GM19193 (cell line): ENCODE data around the gene LYRM2.

Experiments used
- POLR2A ChIP-seq: IDR thresholded peaks from 4 replicates; pipeline ENCODE4 v1.6.1; 2011; ENCODE audit not compliant: insufficient read depth, insufficient read length; ENCODE audit errors: extremely low read depth

The LYRM2 gene

DNA sequence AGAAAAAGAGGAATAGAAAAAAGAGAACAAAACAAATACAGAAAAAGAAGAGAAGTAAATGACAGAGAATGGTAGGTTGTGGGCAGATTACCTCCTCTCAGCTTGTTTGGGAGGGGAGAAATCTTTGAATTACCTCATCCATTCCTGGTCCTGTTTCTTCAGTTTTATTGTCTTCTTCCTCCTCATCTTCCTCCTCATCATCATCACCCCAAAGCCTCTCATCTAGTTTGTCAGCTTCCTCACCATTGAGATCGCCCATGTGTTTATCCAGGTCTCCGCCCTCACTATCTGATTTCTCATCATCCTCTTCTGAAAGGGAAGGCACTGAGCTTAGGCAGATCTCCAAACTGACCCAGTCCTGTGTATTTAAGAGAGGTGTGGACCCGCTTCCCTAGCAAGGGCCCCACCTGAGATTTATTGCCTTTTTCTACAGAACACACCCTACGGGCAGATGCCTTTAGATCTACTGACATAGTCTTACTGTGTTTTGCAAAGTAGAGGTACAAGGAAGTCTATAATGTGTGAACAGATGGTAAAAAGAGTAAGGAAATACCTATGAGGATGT is 24.2 kb upstream of the LYRM2 start:
- TF ChIP-seq POLR2A = no peak

DNA sequence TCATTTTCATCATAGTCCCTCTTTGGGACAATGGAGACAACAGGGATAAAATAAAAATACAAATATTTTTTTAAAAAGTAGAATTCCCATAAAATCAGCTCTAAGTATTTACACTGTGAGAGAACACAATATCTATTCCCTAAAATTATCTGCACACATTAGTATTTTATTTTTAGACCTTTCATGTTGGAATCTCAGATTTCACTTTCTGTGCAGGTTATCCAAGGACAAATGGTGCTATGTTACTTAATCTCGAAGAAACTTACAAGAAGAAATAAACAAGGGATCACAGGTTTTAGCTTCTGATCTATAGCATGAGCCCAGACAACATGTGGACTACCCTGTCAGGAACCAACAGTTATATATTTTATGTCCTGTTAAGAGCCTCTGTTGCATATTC is 23.0 kb upstream of the LYRM2 start:
- TF ChIP-seq POLR2A = no peak

DNA sequence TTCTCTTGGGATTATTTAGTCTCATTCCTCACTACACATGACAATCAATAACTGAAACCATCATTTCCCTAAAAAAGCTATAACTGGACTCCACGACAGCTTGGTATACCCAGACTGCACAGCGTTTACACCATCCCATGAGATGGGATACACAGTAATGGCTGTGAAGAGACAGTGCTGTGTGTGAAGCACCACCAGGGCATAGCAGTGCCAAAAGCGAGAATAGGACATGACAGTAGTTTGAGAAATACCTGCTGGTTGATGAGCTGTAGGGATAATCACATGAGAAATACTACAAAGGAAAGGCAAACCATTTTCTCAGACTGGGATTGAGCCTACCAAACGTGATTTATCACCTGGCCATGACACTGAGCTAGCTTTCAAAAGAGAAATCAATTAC is 22.4 kb upstream of the LYRM2 start:
- no peak for TF ChIP-seq POLR2A

GRCh38 chr6:89657445-89658158 is 19.1 kb upstream of the LYRM2 start:
- TF ChIP-seq POLR2A = no peak

- no peak for TF ChIP-seq POLR2A
Observed at GRCh38 chr6:89655122-89655521, 16.6 kb upstream of the LYRM2 start.

DNA sequence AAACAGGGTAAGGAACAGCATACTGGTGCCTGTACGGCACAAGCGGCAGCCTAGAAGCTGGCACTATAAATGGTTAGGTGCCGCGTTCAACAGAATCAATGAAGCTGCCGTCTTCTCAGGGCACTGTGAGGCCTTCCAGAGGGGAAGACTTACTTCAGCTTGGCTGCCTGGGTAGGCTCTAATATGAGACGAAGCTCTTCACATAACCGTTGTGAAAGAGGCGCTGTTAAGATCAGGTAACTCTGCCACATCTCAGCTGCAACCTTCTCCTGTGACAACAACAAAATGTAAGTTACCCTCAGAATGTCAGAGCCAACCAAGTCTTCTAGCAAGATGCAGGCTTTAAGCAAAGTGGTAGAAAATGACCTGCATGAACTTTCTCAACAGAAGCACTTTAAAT is 12.0 kb upstream of the LYRM2 start:
- no peak for TF ChIP-seq POLR2A

GRCh38 chr6:89649682-89650081 is 11.1 kb upstream of the LYRM2 start:
- TF ChIP-seq POLR2A = no peak

DNA sequence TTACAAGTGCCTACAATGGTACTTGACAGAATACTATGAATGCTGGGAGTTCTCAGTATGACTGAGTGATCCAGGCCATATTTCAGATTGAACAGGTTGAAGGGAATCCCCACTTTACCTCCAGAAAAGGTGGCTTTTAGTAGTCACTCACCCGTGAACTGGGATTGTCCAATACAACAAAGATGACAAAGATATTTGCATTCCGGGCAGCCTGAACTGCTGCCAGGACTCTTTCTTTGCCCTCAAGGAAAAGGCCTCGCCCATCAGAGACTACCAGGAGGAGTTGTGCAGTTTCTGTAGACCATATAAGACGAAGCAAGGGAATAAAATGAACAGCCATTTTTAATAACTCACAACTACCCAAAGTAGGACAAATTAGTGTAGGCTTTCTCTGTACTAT is 6.3 kb upstream of the LYRM2 start:
- no peak for TF ChIP-seq POLR2A

GRCh38 chr6:89643406-89643805 is 4.9 kb upstream of the LYRM2 start:
- TF ChIP-seq POLR2A = no peak

GRCh38 chr6:89642956-89643355 is 4.4 kb upstream of the LYRM2 start:
- no peak for TF ChIP-seq POLR2A

DNA sequence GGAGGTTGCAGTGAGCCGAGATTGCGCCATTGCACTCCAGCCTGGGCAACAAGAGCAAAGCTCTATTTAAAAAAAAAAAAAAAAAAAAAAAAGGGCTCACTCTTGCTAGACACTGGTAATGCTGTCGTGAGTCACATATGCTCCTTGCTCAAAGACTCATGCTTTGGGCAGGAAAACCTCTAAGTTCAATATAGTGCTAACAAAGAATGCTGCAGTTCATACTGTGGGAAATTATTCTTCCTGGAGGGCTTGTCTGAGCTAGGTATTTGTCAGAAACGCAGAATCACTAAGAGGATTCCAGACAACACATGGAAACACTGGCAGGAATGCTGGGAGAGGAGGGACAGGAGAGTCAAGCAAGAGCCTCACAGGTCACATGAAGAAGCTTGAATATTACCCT is 2.3 kb upstream of the LYRM2 start:
- no peak for TF ChIP-seq POLR2A

DNA sequence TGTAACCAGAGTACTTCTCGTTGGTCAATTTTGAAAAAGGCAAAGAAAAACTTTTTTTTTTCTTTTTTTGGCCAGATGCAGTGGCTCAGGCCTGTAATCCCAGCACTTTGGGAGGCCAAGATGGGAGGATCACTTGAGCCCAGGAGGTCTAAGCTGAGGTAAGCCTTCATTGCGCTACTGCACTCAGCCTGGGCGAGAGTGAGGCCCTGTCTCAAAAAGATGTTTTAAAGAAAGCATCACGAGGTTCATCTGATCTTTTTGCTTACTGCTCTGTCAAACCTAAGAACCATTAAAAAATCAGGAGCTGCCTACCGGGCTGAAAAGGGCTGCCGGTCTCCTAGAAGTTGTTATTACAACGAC is 607 bp downstream of the LYRM2 start:
- TF ChIP-seq POLR2A = no peak

- TF ChIP-seq POLR2A = no peak
Observed at GRCh38 chr6:89630488-89630887, 8.1 kb downstream of the LYRM2 start.

DNA sequence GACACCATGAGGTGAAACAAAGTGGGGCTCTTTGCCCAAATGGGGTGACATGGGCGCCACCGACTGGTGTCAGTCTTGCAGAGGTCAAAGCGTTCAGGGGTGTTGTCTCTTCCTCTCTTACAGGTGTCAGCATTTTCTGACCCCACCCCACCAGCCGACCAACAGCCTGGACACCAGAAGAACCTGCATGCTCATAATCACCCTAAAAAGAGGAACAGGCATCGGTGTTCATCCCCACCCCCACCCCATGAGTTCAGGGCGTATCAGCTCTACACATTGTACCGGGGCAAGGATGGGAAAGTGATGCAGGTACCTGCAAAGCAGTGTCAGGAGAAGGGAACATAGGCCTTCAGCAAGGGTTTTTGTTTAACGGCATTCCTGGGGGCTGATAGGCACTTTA is 14.8 kb downstream of the LYRM2 start:
- no peak for TF ChIP-seq POLR2A

GRCh38 chr6:89619567-89619966 is 19.0 kb downstream of the LYRM2 start:
- TF ChIP-seq POLR2A = no peak

DNA sequence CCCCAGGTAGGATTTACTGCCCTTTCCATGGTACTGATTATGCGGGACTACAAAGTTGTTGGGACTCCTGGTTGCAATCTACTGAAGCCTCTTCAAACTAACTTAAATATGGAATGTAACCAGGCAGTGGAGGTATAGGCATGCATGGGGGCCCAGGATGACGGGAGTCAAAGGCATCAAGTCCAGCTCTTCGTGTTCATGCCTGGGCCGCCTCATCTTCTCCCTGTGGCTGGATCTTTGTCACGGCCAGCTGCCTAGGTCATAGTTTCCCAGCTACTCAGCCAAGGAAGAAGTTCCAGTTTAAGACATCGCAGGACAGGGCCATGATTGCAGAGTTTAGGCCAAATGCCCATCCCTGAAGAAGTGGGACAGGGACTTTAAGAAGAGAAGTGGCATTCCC is 20.5 kb downstream of the LYRM2 start:
- no peak for TF ChIP-seq POLR2A

DNA sequence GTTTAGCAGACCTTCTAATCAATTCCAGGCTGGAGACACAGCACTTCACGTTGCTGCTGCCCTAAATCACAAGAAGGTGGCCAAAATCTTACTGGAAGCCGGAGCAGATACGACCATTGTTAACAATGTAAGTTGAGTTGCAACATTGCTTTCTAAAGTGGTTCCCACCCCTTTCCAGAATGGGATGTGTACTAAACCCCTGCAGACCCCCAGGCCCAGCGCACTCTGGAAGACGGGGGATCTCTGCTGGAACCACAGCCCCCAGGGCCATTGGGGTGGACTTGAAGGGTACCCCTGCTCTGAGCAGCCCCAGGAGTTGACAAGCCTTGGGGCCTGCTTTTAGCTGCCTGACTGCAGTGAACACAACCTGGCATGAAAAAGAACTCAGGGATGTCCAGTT is 22.0 kb downstream of the LYRM2 start:
- TF ChIP-seq POLR2A = no peak
